Loucy (cell line): ENCODE results near the gene PLSCR1.

Experiments used
- CTCF ChIP-seq: fragments of 200-600 bp; sonication (generic); conservative IDR thresholded peaks from 2 replicates; pipeline ENCODE4 v1.5.1; 2014; ENCODE audit warnings: mild to moderate bottlenecking, antibody characterized with exemption, low read length
- EZH2phosphoT487 ChIP-seq: fragments of 200-600 bp; IDR thresholded peaks from 2 replicates; pipeline ENCODE4 v1.6.1; 2018; ENCODE audit warnings: antibody characterized with exemption, mild to moderate bottlenecking, moderate library complexity, borderline replicate concordance

- TF ChIP-seq CTCF (no peak), EZH2phosphoT487 (no peak)
Observed at GRCh38 chr3:146530609-146531008, 13.8 kb downstream of the PLSCR1 start.
